HepG2 (cell line): ENCODE results near the gene PRRT2. TPM values are rescaled to one million over a fixed set of nuclear protein-coding genes. Genes with fewer than 3 reads are reported as not detected.
A peak's percentile ranks its signal among the peaks of the same experiment; 100 is the strongest.

Source experiments
- CBX2 ChIP-seq, 2 experiments: fragments of 200-600 bp in 1 of 2; sonication (generic); formaldehyde crosslinking in 1 of 2; IDR thresholded peaks; 2 replicates each; pipeline versions ENCODE4 v1.7.0 to v1.8.1; 2018 to 2022; ENCODE audit warnings: low read depth in 2 of 2, low read length in 1 of 2, mild to moderate bottlenecking in 1 of 2, missing genetic modification reagents in 1 of 2
- FOXK1 ChIP-seq: sonication (generic); formaldehyde crosslinking; IDR thresholded peaks from 2 replicates; pipeline ENCODE4 v1.4.0; 2020; ENCODE audit warnings: low read depth, missing genetic modification reagents, borderline replicate concordance
- HDAC2 ChIP-seq: sonication (generic); formaldehyde crosslinking; IDR thresholded peaks from 2 replicates; pipeline ENCODE4 v1.4.0; 2020; ENCODE audit warnings: missing genetic modification reagents
- MEIS2 ChIP-seq: sonication (generic); formaldehyde crosslinking; IDR thresholded peaks from 2 replicates; pipeline ENCODE4 v1.9.0; 2021; ENCODE audit warnings: mild to moderate bottlenecking, missing genetic modification reagents
- NFE2L2 ChIP-seq: fragments of 150-350 bp; IDR thresholded peaks from 2 replicates; pipeline ENCODE4 v1.6.1; 2014; ENCODE audit warnings: low read length
- NFYC ChIP-seq: IDR thresholded peaks from 2 replicates; pipeline ENCODE4 v1.6.1; 2016; ENCODE audit warnings: missing genetic modification reagents, missing compliant biosample characterization
- PBX2 ChIP-seq: IDR thresholded peaks from 2 replicates; pipeline ENCODE4 v1.6.1; 2016; ENCODE audit warnings: control low read depth
- POLR2G ChIP-seq: fragments of 200-400 bp; formaldehyde crosslinking; IDR thresholded peaks from 2 replicates; pipeline ENCODE4 v1.6.1; 2018; ENCODE audit warnings: mild to moderate bottlenecking, low read depth, low read length, moderate library complexity
- SRY ChIP-seq: sonication (generic); formaldehyde crosslinking; IDR thresholded peaks from 2 replicates; pipeline ENCODE4 v1.8.0; 2022; ENCODE audit warnings: mild to moderate bottlenecking, missing genetic modification reagents
- ZNF274 ChIP-seq: sonication (generic); formaldehyde crosslinking; IDR thresholded peaks from 2 replicates; pipeline ENCODE4 v1.5.1; 2020; ENCODE audit warnings: mild to moderate bottlenecking, missing genetic modification reagents
- polyA plus RNA-seq, 8 experiments: library from polyadenylated mRNA; depleted of rRNA in 3 of 8; stranded (reverse) in 7 of 8; unstranded in 1 of 8; fragments of >200 nt; fragmentation: Illumina TruSeq in 4 of 8; extraction: Trizol in 4 of 8; gene quantifications; 2 replicates each; pipeline versions ENCODE4 v1.2.1 to v1.2.3, GENCODE V29; 2011 to 2016; ENCODE audit warnings: low read depth in 4 of 8, missing spikeins in 1 of 8, mixed read lengths in 1 of 8; ENCODE audit not compliant: insufficient read depth in 1 of 8
- total RNA-seq, 5 experiments: library from RNA; depleted of rRNA; stranded (reverse); fragments of >200 nt; fragmentation: Illumina TruSeq; extraction: Trizol; gene quantifications; 2 replicates each; pipeline ENCODE4 v1.2.3, GENCODE V29; 2016; ENCODE audit warnings: low read depth in 1 of 5
- TF ChIP-seq, protein P1 (sequence below): IDR thresholded peaks from 2 replicates; pipeline ENCODE4 v1.6.1; 2016; ENCODE audit warnings: missing biosample characterization, missing genetic modification reagents, low read depth
- TF ChIP-seq, protein P2 (sequence below): sonication (generic); formaldehyde crosslinking; IDR thresholded peaks from 2 replicates; pipeline ENCODE4 v1.8.0; 2022; ENCODE audit warnings: mild to moderate bottlenecking, missing genetic modification reagents; ENCODE audit not compliant: insufficient replicate concordance
- TF ChIP-seq, protein P3 (sequence below): sonication (generic); formaldehyde crosslinking; IDR thresholded peaks from one replicate; pipeline ENCODE4 v1.5.1; 2020; ENCODE audit warnings: mild to moderate bottlenecking, missing genetic modification reagents; ENCODE audit errors: not compliant biosample characterization
- TF ChIP-seq, protein P4 (sequence below): sonication (generic); formaldehyde crosslinking; IDR thresholded peaks from 2 replicates; pipeline ENCODE4 v1.4.0; 2020; ENCODE audit warnings: low read depth, mild to moderate bottlenecking, missing genetic modification reagents

Gene PRRT2
- total and polyA plus RNA-seq, 2 of the 13 experiments (the other 11 are each of a cell fraction or from before 2014, with no cell fraction given) = 0.51 to 1.1 TPM

DNA sequence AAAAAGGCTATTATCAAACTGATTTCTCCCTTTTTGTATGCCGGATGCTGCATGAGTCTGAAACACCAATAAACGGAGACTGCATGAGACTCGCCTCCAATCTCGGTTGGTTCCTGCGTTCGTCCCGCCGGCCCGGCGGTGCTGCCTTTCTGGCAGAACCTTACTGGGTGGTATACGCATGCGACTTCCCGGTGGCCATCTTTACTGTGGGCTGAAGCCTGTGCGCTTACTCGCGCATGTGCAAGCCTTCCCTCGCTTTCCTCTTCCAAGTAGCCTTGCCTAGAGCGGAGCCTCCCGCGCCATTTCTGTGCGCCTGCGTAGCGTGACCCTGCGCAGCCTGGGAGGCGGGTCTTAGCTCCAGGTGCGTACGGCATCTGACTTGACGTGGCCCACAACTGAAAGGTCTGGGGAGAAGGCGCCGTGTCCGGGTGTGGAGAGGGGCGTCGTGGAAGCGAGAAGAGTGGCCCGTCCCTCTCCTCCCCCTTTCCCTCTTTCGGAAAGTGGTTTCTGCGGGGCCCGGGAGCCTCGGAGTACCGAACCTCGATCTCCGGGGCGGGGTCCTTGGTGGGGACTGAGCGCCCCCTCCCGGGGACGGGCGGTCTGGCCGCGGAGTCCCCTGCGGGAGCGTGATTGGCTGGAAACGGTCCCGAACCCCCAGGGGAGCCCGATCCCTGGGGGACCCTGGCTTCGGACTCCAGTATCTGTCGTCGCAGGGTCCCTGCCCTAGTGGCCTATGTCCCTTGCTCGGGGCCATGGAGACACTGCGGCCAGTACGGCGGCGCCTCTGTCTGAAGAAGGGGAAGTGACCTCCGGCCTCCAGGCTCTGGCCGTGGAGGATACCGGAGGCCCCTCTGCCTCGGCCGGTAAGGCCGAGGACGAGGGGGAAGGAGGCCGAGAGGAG lies 4.0 kb downstream of the PRRT2 start, which contains the start of gene PAGR1 (continued):
- TF ChIP-seq, protein P1, sequence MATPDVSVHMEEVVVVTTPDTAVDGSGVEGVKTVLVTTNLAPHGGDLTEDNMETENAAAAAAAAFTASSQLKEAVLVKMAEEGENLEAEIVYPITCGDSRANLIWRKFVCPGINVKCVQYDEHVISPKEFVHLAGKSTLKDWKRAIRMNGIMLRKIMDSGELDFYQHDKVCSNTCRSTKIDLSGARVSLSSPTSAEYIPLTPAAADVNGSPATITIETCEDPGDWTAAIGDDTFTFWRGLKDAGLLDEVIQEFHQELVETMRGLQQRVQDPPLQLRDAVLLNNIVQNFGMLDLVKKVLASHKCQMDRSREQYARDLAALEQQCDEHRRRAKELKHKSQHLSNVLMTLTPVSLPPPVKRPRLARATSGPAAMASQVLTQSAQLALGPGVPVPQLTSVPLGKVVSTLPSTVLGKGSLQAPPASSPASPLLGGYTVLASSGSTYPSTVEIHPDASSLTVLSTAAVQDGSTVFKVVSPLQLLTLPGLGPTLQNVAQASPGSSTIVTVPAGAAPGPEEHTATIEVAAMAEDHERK (CRISPR knock-in tag) = peak; percentile 95
- TF ChIP-seq SRY (CRISPR knock-in tag) (peak; percentile 87), PBX2 (CRISPR knock-in tag) (no peak), MEIS2 (CRISPR knock-in tag) (peak; percentile 16), FOXK1 (peak; percentile 80; the same call in 1 of the 2 replicates), CBX2 (IDR thresholded peaks at IDR 0.05; ENCODE audit: low read depth, low read length) (no peak), CBX2 (CRISPR knock-in tag; IDR thresholded peaks at IDR 0.05; ENCODE audit: low read depth) (no peak), ZNF274 (CRISPR knock-in tag) (peak; percentile 97), NFYC (CRISPR knock-in tag) (peak; percentile 59; the same call in 1 of the 2 replicates), POLR2G (peak; percentile 95), NFE2L2 (peak; percentile 2; the same call in 1 of the 2 replicates), HDAC2 (CRISPR knock-in tag) (peak; percentile 75)
- TF ChIP-seq, protein P2, sequence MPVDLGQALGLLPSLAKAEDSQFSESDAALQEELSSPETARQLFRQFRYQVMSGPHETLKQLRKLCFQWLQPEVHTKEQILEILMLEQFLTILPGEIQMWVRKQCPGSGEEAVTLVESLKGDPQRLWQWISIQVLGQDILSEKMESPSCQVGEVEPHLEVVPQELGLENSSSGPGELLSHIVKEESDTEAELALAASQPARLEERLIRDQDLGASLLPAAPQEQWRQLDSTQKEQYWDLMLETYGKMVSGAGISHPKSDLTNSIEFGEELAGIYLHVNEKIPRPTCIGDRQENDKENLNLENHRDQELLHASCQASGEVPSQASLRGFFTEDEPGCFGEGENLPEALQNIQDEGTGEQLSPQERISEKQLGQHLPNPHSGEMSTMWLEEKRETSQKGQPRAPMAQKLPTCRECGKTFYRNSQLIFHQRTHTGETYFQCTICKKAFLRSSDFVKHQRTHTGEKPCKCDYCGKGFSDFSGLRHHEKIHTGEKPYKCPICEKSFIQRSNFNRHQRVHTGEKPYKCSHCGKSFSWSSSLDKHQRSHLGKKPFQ (CRISPR knock-in tag) = peak; percentile 77
- TF ChIP-seq, protein P3, sequence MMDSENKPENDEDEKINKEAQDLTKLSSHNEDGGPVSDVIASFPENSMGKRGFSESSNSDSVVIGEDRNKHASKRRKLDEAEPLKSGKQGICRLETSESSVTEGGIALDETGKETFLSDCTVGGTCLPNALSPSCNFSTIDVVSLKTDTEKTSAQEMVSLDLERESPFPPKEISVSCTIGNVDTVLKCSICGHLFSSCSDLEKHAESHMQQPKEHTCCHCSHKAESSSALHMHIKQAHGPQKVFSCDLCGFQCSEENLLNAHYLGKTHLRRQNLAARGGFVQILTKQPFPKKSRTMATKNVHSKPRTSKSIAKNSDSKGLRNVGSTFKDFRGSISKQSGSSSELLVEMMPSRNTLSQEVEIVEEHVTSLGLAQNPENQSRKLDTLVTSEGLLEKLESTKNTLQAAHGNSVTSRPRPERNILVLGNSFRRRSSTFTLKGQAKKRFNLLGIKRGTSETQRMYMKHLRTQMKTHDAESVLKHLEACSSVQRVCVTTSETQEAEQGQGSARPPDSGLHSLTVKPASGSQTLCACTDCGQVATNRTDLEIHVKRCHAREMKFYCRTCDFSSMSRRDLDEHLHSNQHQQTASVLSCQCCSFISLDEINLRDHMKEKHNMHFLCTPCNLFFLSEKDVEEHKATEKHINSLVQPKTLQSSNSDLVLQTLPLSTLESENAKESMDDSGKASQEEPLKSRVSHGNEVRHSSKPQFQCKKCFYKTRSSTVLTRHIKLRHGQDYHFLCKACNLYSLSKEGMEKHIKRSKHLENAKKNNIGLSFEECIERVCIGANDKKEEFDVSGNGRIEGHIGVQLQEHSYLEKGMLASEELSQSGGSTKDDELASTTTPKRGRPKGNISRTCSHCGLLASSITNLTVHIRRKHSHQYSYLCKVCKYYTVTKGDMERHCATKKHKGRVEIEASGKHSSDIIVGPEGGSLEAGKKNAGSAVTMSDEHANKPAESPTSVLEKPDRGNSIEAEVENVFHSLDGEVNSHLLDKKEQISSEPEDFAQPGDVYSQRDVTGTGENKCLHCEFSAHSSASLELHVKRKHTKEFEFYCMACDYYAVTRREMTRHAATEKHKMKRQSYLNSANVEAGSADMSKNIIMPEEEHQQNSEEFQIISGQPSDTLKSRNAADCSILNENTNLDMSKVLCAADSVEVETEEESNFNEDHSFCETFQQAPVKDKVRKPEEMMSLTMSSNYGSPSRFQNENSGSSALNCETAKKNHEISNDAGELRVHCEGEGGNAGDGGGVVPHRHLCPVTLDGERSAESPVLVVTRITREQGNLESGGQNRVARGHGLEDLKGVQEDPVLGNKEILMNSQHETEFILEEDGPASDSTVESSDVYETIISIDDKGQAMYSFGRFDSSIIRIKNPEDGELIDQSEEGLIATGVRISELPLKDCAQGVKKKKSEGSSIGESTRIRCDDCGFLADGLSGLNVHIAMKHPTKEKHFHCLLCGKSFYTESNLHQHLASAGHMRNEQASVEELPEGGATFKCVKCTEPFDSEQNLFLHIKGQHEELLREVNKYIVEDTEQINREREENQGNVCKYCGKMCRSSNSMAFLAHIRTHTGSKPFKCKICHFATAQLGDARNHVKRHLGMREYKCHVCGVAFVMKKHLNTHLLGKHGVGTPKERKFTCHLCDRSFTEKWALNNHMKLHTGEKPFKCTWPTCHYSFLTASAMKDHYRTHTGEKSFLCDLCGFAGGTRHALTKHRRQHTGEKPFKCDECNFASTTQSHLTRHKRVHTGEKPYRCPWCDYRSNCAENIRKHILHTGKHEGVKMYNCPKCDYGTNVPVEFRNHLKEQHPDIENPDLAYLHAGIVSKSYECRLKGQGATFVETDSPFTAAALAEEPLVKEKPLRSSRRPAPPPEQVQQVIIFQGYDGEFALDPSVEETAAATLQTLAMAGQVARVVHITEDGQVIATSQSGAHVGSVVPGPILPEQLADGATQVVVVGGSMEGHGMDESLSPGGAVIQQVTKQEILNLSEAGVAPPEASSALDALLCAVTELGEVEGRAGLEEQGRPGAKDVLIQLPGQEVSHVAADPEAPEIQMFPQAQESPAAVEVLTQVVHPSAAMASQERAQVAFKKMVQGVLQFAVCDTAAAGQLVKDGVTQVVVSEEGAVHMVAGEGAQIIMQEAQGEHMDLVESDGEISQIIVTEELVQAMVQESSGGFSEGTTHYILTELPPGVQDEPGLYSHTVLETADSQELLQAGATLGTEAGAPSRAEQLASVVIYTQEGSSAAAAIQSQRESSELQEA (CRISPR knock-in tag) = peak; percentile 96
- TF ChIP-seq, protein P4, sequence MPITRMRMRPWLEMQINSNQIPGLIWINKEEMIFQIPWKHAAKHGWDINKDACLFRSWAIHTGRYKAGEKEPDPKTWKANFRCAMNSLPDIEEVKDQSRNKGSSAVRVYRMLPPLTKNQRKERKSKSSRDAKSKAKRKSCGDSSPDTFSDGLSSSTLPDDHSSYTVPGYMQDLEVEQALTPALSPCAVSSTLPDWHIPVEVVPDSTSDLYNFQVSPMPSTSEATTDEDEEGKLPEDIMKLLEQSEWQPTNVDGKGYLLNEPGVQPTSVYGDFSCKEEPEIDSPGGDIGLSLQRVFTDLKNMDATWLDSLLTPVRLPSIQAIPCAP (CRISPR knock-in tag) = peak; percentile 64; the same call in 1 of the 2 replicates
